ENCODE data around the gene TMEM182.

- TF ChIP-seq NFIC (IDR thresholded peaks at IDR 0.05) (no peak), RAD21 (IDR thresholded peaks at IDR 0.05; ENCODE audit: low read depth) (no peak), TAF1 (IDR thresholded peaks at IDR 0.05; ENCODE audit: low read depth) (no peak), EP300 (IDR thresholded peaks at IDR 0.05; ENCODE audit: borderline replicate concordance) (no peak), YY1 (IDR thresholded peaks at IDR 0.05; ENCODE audit: low read depth) (no peak), CEBPB (IDR thresholded peaks at IDR 0.05) (no peak), MAX (IDR thresholded peaks at IDR 0.05) (no peak), REST (IDR thresholded peaks at IDR 0.05; ENCODE audit: low read depth) (no peak)
Observed at GRCh38 chr2:102758439-102758838, 3.4 kb upstream of the TMEM182 start.
